ENCODE measurements around the gene DAZAP1. TPM values are rescaled to one million over a fixed set of nuclear protein-coding genes. Genes with fewer than 3 reads are reported as not detected.

DAZAP1 gene
- total and polyA plus RNA-seq, 2 of the 4 experiments (the other 2 are of a cell fraction): 22.0 to 62.8 TPM

DNA sequence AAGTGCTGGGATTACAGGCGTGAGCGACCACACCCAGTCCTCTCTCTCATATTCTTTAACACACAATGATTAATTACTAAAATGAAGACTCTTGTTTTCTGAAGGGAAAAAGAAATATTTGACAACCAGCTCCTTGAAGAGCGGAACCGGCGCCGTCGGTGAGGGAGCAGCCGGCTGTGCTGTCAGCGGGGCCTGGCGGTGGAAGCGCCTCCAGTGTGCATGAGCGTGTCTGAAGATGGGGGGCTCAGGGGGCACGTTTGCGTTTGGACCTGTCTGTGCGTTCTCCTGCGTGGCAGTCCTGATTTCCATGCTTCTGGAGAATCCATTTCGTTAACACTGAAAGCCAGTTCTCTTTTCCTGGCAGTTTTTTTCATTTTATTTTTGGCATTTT is 31.0 kb upstream of the DAZAP1 start:
- no peak overlapping the region for H3K4ac ChIP-seq (ENCODE audit: low read depth, low read length)
- H2AK9ac ChIP-seq (replicated peaks; ENCODE audit: low read depth, low read length, poor library complexity): no peak overlapping the region
- no peak overlapping the region for H3K27ac ChIP-seq (ENCODE audit: insufficient read depth, low read length)
- in situ Hi-C loops (cut with MboI; ENCODE audit: low sequenced_read_pairs) (no loop called here), dilution Hi-C loops (cut with HindIII; ENCODE audit: low sequenced_read_pairs, unreplicated experiment) (no loop called here), intact Hi-C loops (cut with micrococcal nuclease) (no loop called here)
- H3K4me2 ChIP-seq (ENCODE audit: low read depth, low read length): no peak overlapping the region
- no peak overlapping the region for H4K8ac ChIP-seq (ENCODE audit: low read depth in 2 of 2, low read length in 2 of 2)
- H2BK5ac ChIP-seq (ENCODE audit: low read depth, low read length, poor library complexity, severe bottlenecking): no peak overlapping the region
- H2BK120ac ChIP-seq (ENCODE audit: low read depth, low read length): no peak overlapping the region
- no peak overlapping the region for H3K23ac ChIP-seq (ENCODE audit: low read depth, low read length)
- no peak overlapping the region for H2AFZ ChIP-seq (replicated peaks; ENCODE audit: low read length, poor library complexity)
- no peaks in the 10 kb centered on the region for H3K27me3 ChIP-seq (ENCODE audit: control insufficient read depth, insufficient read depth, low read length)
- no TSS peak for BruUV-seq (replicated peaks)
- H3K36me3 ChIP-seq (ENCODE audit: control insufficient read depth, insufficient read depth, low read length): peaks cover 34% of the 10 kb centered on the region
- H4K5ac ChIP-seq (ENCODE audit: low read depth, low read length): no peak overlapping the region
- no peak overlapping the region for H2BK15ac ChIP-seq (ENCODE audit: low read depth, low read length)
- H4K91ac ChIP-seq (ENCODE audit: insufficient read depth, low read depth, low read length): no peak overlapping the region
- WGBS, 2 experiments (ENCODE audit: extremely low coverage in 2 of 2, insufficient read length in 1 of 2): 96% methylated on average over 14 of the region's 17 CpGs; no CpG with 5 or more reads in 1 of the 2 experiments
- ChIA-PET POLR2A (ENCODE audit: unreplicated experiment) (no interaction called here), CTCF (no interaction called here)
- H3K14ac ChIP-seq (replicated peaks; ENCODE audit: low read depth, low read length): no peak overlapping the region
- peaks cover 3% of the 10 kb centered on the region; the same call in 1 of the 2 replicates for H3K9me1 ChIP-seq (ENCODE audit: insufficient read depth, low read length)
- H4K20me1 ChIP-seq (ENCODE audit: insufficient read depth, low read length): 0 out of 2 replicates have a peak, but pooled peaks cover 3% of the 10 kb centered on the region
- ATAC-seq (ENCODE audit: low read depth) (no peak), DNase-seq (no peak)
- H3K18ac ChIP-seq (ENCODE audit: low read depth, low read length): no peak overlapping the region
- peaks cover under 1 to 15% of the 10 kb centered on the region in 2 experiments; a peak in 3 of 4 replicates for H3K79me1 ChIP-seq (ENCODE audit: low read depth in 1 of 2, low read length in 2 of 2)
- H2AK5ac ChIP-seq (ENCODE audit: low read depth, low read length): no peak overlapping the region; the same call in 1 of the 2 replicates
- no peak overlapping the region for H2BK20ac ChIP-seq (ENCODE audit: low read depth, low read length)
- no peaks in the 10 kb centered on the region for H3K9me3 ChIP-seq (ENCODE audit: control insufficient read depth, insufficient read depth, low read length)
- peaks cover 9% of the 10 kb centered on the region for H3K4me1 ChIP-seq (ENCODE audit: control insufficient read depth, insufficient read depth, low read length)
- TF ChIP-seq, protein P1, sequence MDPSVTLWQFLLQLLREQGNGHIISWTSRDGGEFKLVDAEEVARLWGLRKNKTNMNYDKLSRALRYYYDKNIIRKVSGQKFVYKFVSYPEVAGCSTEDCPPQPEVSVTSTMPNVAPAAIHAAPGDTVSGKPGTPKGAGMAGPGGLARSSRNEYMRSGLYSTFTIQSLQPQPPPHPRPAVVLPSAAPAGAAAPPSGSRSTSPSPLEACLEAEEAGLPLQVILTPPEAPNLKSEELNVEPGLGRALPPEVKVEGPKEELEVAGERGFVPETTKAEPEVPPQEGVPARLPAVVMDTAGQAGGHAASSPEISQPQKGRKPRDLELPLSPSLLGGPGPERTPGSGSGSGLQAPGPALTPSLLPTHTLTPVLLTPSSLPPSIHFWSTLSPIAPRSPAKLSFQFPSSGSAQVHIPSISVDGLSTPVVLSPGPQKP (IDR thresholded peaks at IDR 0.05; ENCODE audit: borderline replicate concordance, low read depth, low read length): no peak
- TF ChIP-seq FOS (IDR thresholded peaks at IDR 0.05; ENCODE audit: low read depth, low read length): no peak
- TF ChIP-seq SMC3 (IDR thresholded peaks at IDR 0.05; ENCODE audit: low read depth, low read length): no peak
- TF ChIP-seq CTCF (conservative IDR thresholded peaks at IDR 0.05; ENCODE audit: low read depth, low read length): no peak
- TF ChIP-seq RAD21 (IDR thresholded peaks at IDR 0.05; ENCODE audit: low read length): no peak
- TF ChIP-seq RFX5 (IDR thresholded peaks at IDR 0.05; ENCODE audit: low read depth, low read length): no peak
- TF ChIP-seq POLR2A (IDR thresholded peaks at IDR 0.05; ENCODE audit: low read depth, low read length): no peak
- TF ChIP-seq BHLHE40 (IDR thresholded peaks at IDR 0.05; ENCODE audit: low read depth, low read length): no peak
- no peak for TF ChIP-seq NFE2L2 (IDR thresholded peaks at IDR 0.05; ENCODE audit: low read depth, low read length)
- no peak for TF ChIP-seq RCOR1 (IDR thresholded peaks at IDR 0.05; ENCODE audit: insufficient replicate concordance, low read length)
- TF ChIP-seq CHD1 (IDR thresholded peaks at IDR 0.05; ENCODE audit: low read depth, low read length): no peak
- TF ChIP-seq USF2 (IDR thresholded peaks at IDR 0.05; ENCODE audit: low read depth, low read length): no peak
- TF ChIP-seq MAZ (IDR thresholded peaks at IDR 0.05; ENCODE audit: borderline replicate concordance, low read depth, low read length): no peak
- H3K56ac ChIP-seq (ENCODE audit: extremely low read depth, insufficient read depth, low read length): no peak overlapping the region
- no peak overlapping the region for H3K4me3 ChIP-seq (ENCODE audit: insufficient read depth, low read depth, low read length)
- no peak overlapping the region for H3K9ac ChIP-seq (ENCODE audit: low read depth, low read length)
